ENCODE results near the gene ROBO2.

ROBO2 gene

GRCh38 chr3:77197408-77197807 lies 157.5 kb downstream of the ROBO2 start:
- TF ChIP-seq ZSCAN4 (tag by site-specific recombination; IDR thresholded peaks at IDR 0.05) (no peak), GFI1B (tag by site-specific recombination; IDR thresholded peaks at IDR 0.05) (no peak), ZNF341 (tag by site-specific recombination; IDR thresholded peaks at IDR 0.05; ENCODE audit: low read depth) (peak; percentile 55; the same call in 1 of the 2 replicates), ZNF768 (tag by site-specific recombination; IDR thresholded peaks at IDR 0.05) (no peak)
- ChIA-PET CTCF (interaction anchor here (0.6 kb wide), 1 partner anchor 1464 kb away, joined by 3 read pairs; no protein-coding TSS in a partner anchor), POLR2A (no interaction called here)
- H3K9me3 ChIP-seq (ENCODE audit: control insufficient read depth, insufficient read depth, low read depth, low read length): no peaks in the 10 kb centered on the region
- H3K4me1 ChIP-seq (ENCODE audit: control insufficient read depth, insufficient read depth, low read length): no peaks in the 10 kb centered on the region
- no peaks in the 10 kb centered on the region for H3K36me3 ChIP-seq (ENCODE audit: control insufficient read depth in 2 of 2, insufficient read depth in 1 of 2, low read length in 2 of 2)
- no peak overlapping the region for H3K4me3 ChIP-seq (ENCODE audit: low read depth, low read length)
- no peak overlapping the region for H3K27ac ChIP-seq (ENCODE audit: extremely low read depth, low read depth, low read length)

GRCh38 chr3:77203851-77204250 lies 164.0 kb downstream of the ROBO2 start:
- H3K4me1 ChIP-seq (ENCODE audit: control insufficient read depth, insufficient read depth, low read length): no peaks in the 10 kb centered on the region
- no peaks in the 10 kb centered on the region for H3K9me3 ChIP-seq (ENCODE audit: control insufficient read depth, insufficient read depth, low read depth, low read length)
- POLR2A ChIA-PET: no interaction called here
- CTCF ChIA-PET: no interaction called here
- no peak overlapping the region for H3K4me3 ChIP-seq (ENCODE audit: low read depth, low read length)
- no peak for TF ChIP-seq ZNF23 (tag by site-specific recombination; IDR thresholded peaks at IDR 0.05; ENCODE audit: borderline replicate concordance)
- no peak for TF ChIP-seq ZNF830 (tag by site-specific recombination; IDR thresholded peaks at IDR 0.05; ENCODE audit: low read depth)
- TF ChIP-seq ZNF747 (tag by site-specific recombination; IDR thresholded peaks at IDR 0.05): no peak
- no peaks in the 10 kb centered on the region for H3K36me3 ChIP-seq (ENCODE audit: control insufficient read depth in 2 of 2, insufficient read depth in 1 of 2, low read length in 2 of 2)
- H3K27ac ChIP-seq (ENCODE audit: extremely low read depth, low read depth, low read length): no peak overlapping the region

GRCh38 chr3:77204788-77205187 lies 164.9 kb downstream of the ROBO2 start:
- H3K36me3 ChIP-seq (ENCODE audit: control insufficient read depth in 2 of 2, insufficient read depth in 1 of 2, low read length in 2 of 2): no peaks in the 10 kb centered on the region
- POLR2A ChIA-PET: no interaction called here
- CTCF ChIA-PET: interaction anchor here (0.6 kb wide), 1 partner anchor 34 kb away, joined by 3 read pairs; no protein-coding TSS in a partner anchor
- no peaks in the 10 kb centered on the region for H3K4me1 ChIP-seq (ENCODE audit: control insufficient read depth, insufficient read depth, low read length)
- no peak overlapping the region for H3K4me3 ChIP-seq (ENCODE audit: low read depth, low read length)
- no peaks in the 10 kb centered on the region for H3K9me3 ChIP-seq (ENCODE audit: control insufficient read depth, insufficient read depth, low read depth, low read length)
- no peak overlapping the region for H3K27ac ChIP-seq (ENCODE audit: extremely low read depth, low read depth, low read length)
- TF ChIP-seq MZF1 (tag by site-specific recombination; IDR thresholded peaks at IDR 0.05; ENCODE audit: borderline replicate concordance) (no peak), SP7 (tag by site-specific recombination; IDR thresholded peaks at IDR 0.05) (no peak), ZNF777 (tag by site-specific recombination; IDR thresholded peaks at IDR 0.05; ENCODE audit: borderline replicate concordance) (no peak), ZNF529 (tag by site-specific recombination; IDR thresholded peaks at IDR 0.05; ENCODE audit: insufficient replicate concordance) (no peak)

- no peak for TF ChIP-seq GLI2 (tag by site-specific recombination; IDR thresholded peaks at IDR 0.05; ENCODE audit: borderline replicate concordance, low read depth)
- TF ChIP-seq OVOL3 (tag by site-specific recombination; IDR thresholded peaks at IDR 0.05): no peak
- TF ChIP-seq ZNF776 (tag by site-specific recombination; IDR thresholded peaks at IDR 0.05; ENCODE audit: borderline replicate concordance): no peak
- TF ChIP-seq ZBTB20 (tag by site-specific recombination; IDR thresholded peaks at IDR 0.05): no peak
- TF ChIP-seq ZNF280C (tag by site-specific recombination; IDR thresholded peaks at IDR 0.05): no peak
- no peak for TF ChIP-seq ZSCAN18 (tag by site-specific recombination; IDR thresholded peaks at IDR 0.05)
- TF ChIP-seq ZNF585B (tag by site-specific recombination; IDR thresholded peaks at IDR 0.05): no peak
- ChIA-PET CTCF (no interaction called here), POLR2A (no interaction called here)
- no peaks in the 10 kb centered on the region for H3K36me3 ChIP-seq (ENCODE audit: control insufficient read depth in 2 of 2, insufficient read depth in 1 of 2, low read length in 2 of 2)
- no peak overlapping the region for H3K4me3 ChIP-seq (ENCODE audit: low read depth, low read length)
- no peak overlapping the region for H3K27ac ChIP-seq (ENCODE audit: extremely low read depth, low read depth, low read length)
- no peaks in the 10 kb centered on the region for H3K9me3 ChIP-seq (ENCODE audit: control insufficient read depth, insufficient read depth, low read depth, low read length)
- no peaks in the 10 kb centered on the region for H3K4me1 ChIP-seq (ENCODE audit: control insufficient read depth, insufficient read depth, low read length)
Observed at GRCh38 chr3:77207753-77208152, 167.9 kb downstream of the ROBO2 start.

Measured in HEK293 (cell line).